HepG2 (cell line): ENCODE measurements around the gene KHK. TPM values are rescaled to one million over a fixed set of nuclear protein-coding genes. Genes with fewer than 3 reads are reported as not detected.

ENCODE experiments used
- CC2D1A ChIP-seq: sonication (generic); formaldehyde crosslinking; IDR thresholded peaks from 2 replicates; pipeline ENCODE4 v1.8.1; 2023; ENCODE audit warnings: mild to moderate bottlenecking, missing genetic modification reagents
- CHD4 ChIP-seq: fragments of 200-600 bp; sonication (generic); IDR thresholded peaks from 2 replicates; pipeline ENCODE4 v1.7.0; 2017; ENCODE audit warnings: mild to moderate bottlenecking, low read length, borderline replicate concordance
- HNRNPK ChIP-seq: fragments of 200-400 bp; formaldehyde crosslinking; IDR thresholded peaks from 2 replicates; pipeline ENCODE4 v1.6.1; 2018; ENCODE audit warnings: low read length, low read depth, moderate library complexity, mild to moderate bottlenecking; ENCODE audit not compliant: poor library complexity, severe bottlenecking
- NRL ChIP-seq: sonication (generic); formaldehyde crosslinking; IDR thresholded peaks from 2 replicates; pipeline ENCODE4 v1.5.0; 2020; ENCODE audit warnings: missing genetic modification reagents, mild to moderate bottlenecking, moderate library complexity, borderline replicate concordance
- SNAI1 ChIP-seq: sonication (generic); formaldehyde crosslinking; IDR thresholded peaks from 2 replicates; pipeline ENCODE4 v1.5.0; 2020; ENCODE audit warnings: mild to moderate bottlenecking, missing genetic modification reagents, borderline replicate concordance
- SRSF9 ChIP-seq: fragments of 200-400 bp; formaldehyde crosslinking; IDR thresholded peaks from 2 replicates; pipeline ENCODE4 v1.6.1; 2018; ENCODE audit warnings: borderline replicate concordance, mild to moderate bottlenecking, low read depth, low read length; ENCODE audit not compliant: insufficient read depth, poor library complexity, severe bottlenecking
- XRCC5 ChIP-seq: fragments of 200-400 bp; formaldehyde crosslinking; optimal IDR thresholded peaks from 2 replicates; pipeline ENCODE3; 2017; ENCODE audit warnings: mild to moderate bottlenecking, low read length
- ZBED4 ChIP-seq: sonication (generic); formaldehyde crosslinking; IDR thresholded peaks from 2 replicates; pipeline ENCODE4 v1.4.0; 2020; ENCODE audit warnings: missing genetic modification reagents, borderline replicate concordance
- ZFP36 ChIP-seq: fragments of 150-350 bp; IDR thresholded peaks from 2 replicates; pipeline ENCODE4 v1.6.1; 2018; ENCODE audit warnings: borderline replicate concordance, low read length, low read depth; ENCODE audit not compliant: partially characterized antibody
- ZNF142 ChIP-seq: sonication (generic); formaldehyde crosslinking; IDR thresholded peaks from 2 replicates; pipeline ENCODE4 v1.4.0; 2020; ENCODE audit warnings: missing genetic modification reagents
- ZNF292 ChIP-seq: sonication (generic); formaldehyde crosslinking; IDR thresholded peaks from 2 replicates; pipeline ENCODE4 v1.8.1; 2022; ENCODE audit warnings: mild to moderate bottlenecking, low read depth, missing genetic modification reagents, borderline replicate concordance
- ZNF512 ChIP-seq: sonication (generic); formaldehyde crosslinking; IDR thresholded peaks from 2 replicates; pipeline ENCODE4 v1.4.0; 2020; ENCODE audit warnings: mild to moderate bottlenecking, missing genetic modification reagents
- ZNF572 ChIP-seq: sonication (generic); formaldehyde crosslinking; IDR thresholded peaks from 2 replicates; pipeline ENCODE4 v1.5.1; 2020; ENCODE audit warnings: mild to moderate bottlenecking, missing genetic modification reagents
- ZNF790 ChIP-seq: sonication (generic); formaldehyde crosslinking; IDR thresholded peaks from 2 replicates; pipeline ENCODE4 v1.8.0; 2022; ENCODE audit warnings: missing genetic modification reagents, mild to moderate bottlenecking, borderline replicate concordance
- ZNF83 ChIP-seq: sonication (generic); formaldehyde crosslinking; IDR thresholded peaks from 2 replicates; pipeline ENCODE4 v1.4.0; 2020; ENCODE audit warnings: missing genetic modification reagents, mild to moderate bottlenecking, borderline replicate concordance
- ZSCAN30 ChIP-seq: sonication (generic); formaldehyde crosslinking; IDR thresholded peaks from 2 replicates; pipeline ENCODE4 v1.5.0; 2020; ENCODE audit warnings: mild to moderate bottlenecking, missing genetic modification reagents
- polyA plus RNA-seq, 8 experiments: library from polyadenylated mRNA; depleted of rRNA in 3 of 8; stranded (reverse) in 7 of 8; unstranded in 1 of 8; fragments of >200 nt; fragmentation: Illumina TruSeq in 4 of 8; extraction: Trizol in 4 of 8; gene quantifications; 2 replicates each; pipeline versions ENCODE4 v1.2.1 to v1.2.3, GENCODE V29; 2011 to 2016; ENCODE audit warnings: low read depth in 4 of 8, missing spikeins in 1 of 8, mixed read lengths in 1 of 8; ENCODE audit not compliant: insufficient read depth in 1 of 8
- total RNA-seq, 5 experiments: library from RNA; depleted of rRNA; stranded (reverse); fragments of >200 nt; fragmentation: Illumina TruSeq; extraction: Trizol; gene quantifications; 2 replicates each; pipeline ENCODE4 v1.2.3, GENCODE V29; 2016; ENCODE audit warnings: low read depth in 1 of 5

KHK gene
- total and polyA plus RNA-seq, 2 of the 13 experiments (the other 11 are each of a cell fraction or from before 2014, with no cell fraction given) = 40.9 to 99.2 TPM

- TF ChIP-seq ZNF512 (no peak), NRL (CRISPR knock-in tag) (0 out of 2 replicates have a peak, but pooled peaks have one; percentile 31), XRCC5 (no peak), ZFP36 (no peak), CHD4 (no peak), HNRNPK (no peak), SNAI1 (CRISPR knock-in tag) (no peak), SRSF9 (no peak), ZBED4 (CRISPR knock-in tag) (peak; percentile 6; the same call in 1 of the 2 replicates), ZNF572 (CRISPR knock-in tag) (peak; percentile 86), ZNF790 (CRISPR knock-in tag) (no peak), ZNF142 (CRISPR knock-in tag) (no peak), ZNF83 (CRISPR knock-in tag) (no peak), CC2D1A (CRISPR knock-in tag) (no peak), ZSCAN30 (CRISPR knock-in tag) (no peak), ZNF292 (CRISPR knock-in tag) (0 out of 2 replicates have a peak, but pooled peaks have one; percentile 27)
These were observed 14.4 kb upstream of the KHK start (continued) for GRCh38 chr2:27071990-27072830.
